Neural progenitor cell (in vitro differentiated cells): ENCODE measurements around the gene SLC25A26.

Experiments
- EZH2 ChIP-seq: fragments of 200-600 bp; sonication (generic); IDR thresholded peaks from 2 replicates; pipeline ENCODE4 v1.6.1; 2017; ENCODE audit warnings: antibody characterized with exemption, mild to moderate bottlenecking, moderate library complexity
- EZH2phosphoT487 ChIP-seq: fragments of 200-600 bp; sonication (generic); IDR thresholded peaks from 2 replicates; pipeline ENCODE4 v1.6.1; 2017; ENCODE audit warnings: antibody characterized with exemption
- TF ChIP-seq, protein P1 (sequence below): fragments of 200-600 bp; sonication (generic); IDR thresholded peaks from 2 replicates; pipeline ENCODE4 v1.5.1; 2017; ENCODE audit warnings: antibody characterized with exemption, mild to moderate bottlenecking

DNA sequence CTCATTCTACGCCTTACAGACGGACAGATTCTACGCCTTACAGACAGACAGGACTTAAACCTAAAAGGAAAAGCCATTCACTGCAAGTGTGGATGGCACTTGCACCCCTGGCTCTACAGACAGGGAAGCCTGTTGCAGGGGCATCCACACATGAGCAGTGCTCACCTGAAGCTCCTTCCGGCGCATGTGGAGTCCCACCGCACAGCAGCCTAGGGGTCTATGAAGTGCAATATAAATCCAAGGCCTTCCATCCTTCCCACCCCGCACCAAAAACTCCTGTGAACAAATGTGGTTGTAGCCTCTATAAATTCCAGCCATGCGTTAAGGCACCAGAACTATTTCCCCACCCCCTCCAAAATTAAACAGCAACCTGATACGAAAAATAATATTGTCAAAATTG lies 158.8 kb downstream of the SLC25A26 start:
- TF ChIP-seq, protein P1, sequence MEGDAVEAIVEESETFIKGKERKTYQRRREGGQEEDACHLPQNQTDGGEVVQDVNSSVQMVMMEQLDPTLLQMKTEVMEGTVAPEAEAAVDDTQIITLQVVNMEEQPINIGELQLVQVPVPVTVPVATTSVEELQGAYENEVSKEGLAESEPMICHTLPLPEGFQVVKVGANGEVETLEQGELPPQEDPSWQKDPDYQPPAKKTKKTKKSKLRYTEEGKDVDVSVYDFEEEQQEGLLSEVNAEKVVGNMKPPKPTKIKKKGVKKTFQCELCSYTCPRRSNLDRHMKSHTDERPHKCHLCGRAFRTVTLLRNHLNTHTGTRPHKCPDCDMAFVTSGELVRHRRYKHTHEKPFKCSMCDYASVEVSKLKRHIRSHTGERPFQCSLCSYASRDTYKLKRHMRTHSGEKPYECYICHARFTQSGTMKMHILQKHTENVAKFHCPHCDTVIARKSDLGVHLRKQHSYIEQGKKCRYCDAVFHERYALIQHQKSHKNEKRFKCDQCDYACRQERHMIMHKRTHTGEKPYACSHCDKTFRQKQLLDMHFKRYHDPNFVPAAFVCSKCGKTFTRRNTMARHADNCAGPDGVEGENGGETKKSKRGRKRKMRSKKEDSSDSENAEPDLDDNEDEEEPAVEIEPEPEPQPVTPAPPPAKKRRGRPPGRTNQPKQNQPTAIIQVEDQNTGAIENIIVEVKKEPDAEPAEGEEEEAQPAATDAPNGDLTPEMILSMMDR, result no peak
- TF ChIP-seq EZH2phosphoT487 (no peak), EZH2 (no peak)
